Osteocyte (in vitro differentiated cells): ENCODE results near the gene AGXT. TPM values are rescaled to one million over a fixed set of nuclear protein-coding genes. Genes with fewer than 3 reads are reported as not detected.

ENCODE experiments used
- DNase-seq: peaks from one replicate; pipeline ENCODE4 v3.0.0; 2021; ENCODE audit warnings: mixed read lengths; ENCODE audit not compliant: unreplicated experiment; ENCODE audit errors: extremely low spot score
- H3K27ac Mint-ChIP-seq: one replicate; pipeline ENCODE4 v1.8.0; 2021; ENCODE audit warnings: mild to moderate bottlenecking, mixed read lengths; ENCODE audit not compliant: unreplicated experiment
- H3K27me3 Mint-ChIP-seq: one replicate; pipeline ENCODE4 v1.8.0; 2021; ENCODE audit warnings: mixed read lengths; ENCODE audit not compliant: unreplicated experiment
- H3K36me3 Mint-ChIP-seq: one replicate; pipeline ENCODE4 v1.8.0; 2021; ENCODE audit warnings: mixed read lengths; ENCODE audit not compliant: unreplicated experiment
- H3K4me1 Mint-ChIP-seq: one replicate; pipeline ENCODE4 v1.8.0; 2021; ENCODE audit warnings: mixed read lengths; ENCODE audit not compliant: unreplicated experiment
- H3K4me3 Mint-ChIP-seq: one replicate; pipeline ENCODE4 v1.8.0; 2021; ENCODE audit warnings: mild to moderate bottlenecking, moderate library complexity, mixed read lengths; ENCODE audit not compliant: unreplicated experiment
- H3K9me3 Mint-ChIP-seq: one replicate; pipeline ENCODE4 v1.8.0; 2021; ENCODE audit warnings: mixed read lengths; ENCODE audit not compliant: unreplicated experiment
- total RNA-seq: library from RNA; stranded (reverse); gene quantifications from 2 replicates; pipeline ENCODE4 v1.2.1, GENCODE V29; 2021
- TF ChIP-seq, protein P1 (sequence below): fragments of 200-600 bp; sonication (generic); IDR thresholded peaks from 2 replicates; pipeline ENCODE4 v1.5.0; 2021; ENCODE audit warnings: antibody characterized with exemption, mild to moderate bottlenecking, moderate library complexity

Gene AGXT
- total RNA-seq, 1 donor from 2014 or later, result not detected

DNA sequence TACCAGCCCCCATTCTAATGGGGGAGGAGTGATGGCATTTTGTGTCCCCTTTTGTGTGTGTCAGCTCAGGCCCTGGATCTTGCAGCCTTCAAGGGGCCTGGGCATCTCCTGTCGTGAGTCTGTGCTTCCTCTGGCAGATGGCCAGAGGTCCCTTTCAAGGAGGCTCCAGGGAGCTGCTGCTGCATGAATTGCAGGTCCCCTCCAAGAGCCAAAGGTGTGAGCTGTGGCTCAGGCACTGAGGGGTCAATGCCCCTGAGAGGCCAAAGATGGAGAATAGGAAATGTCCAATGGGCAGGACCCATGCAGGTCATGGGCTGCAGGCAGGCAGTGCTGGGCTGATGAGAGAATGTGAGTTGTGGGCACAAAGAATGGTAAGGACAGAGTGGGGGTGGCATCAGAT is 16.9 kb downstream of the AGXT start:
- H3K4me1 Mint-ChIP-seq, result no peaks in the 10 kb centered on the region
- no peak overlapping the region for H3K4me3 Mint-ChIP-seq
- TF ChIP-seq, protein P1, sequence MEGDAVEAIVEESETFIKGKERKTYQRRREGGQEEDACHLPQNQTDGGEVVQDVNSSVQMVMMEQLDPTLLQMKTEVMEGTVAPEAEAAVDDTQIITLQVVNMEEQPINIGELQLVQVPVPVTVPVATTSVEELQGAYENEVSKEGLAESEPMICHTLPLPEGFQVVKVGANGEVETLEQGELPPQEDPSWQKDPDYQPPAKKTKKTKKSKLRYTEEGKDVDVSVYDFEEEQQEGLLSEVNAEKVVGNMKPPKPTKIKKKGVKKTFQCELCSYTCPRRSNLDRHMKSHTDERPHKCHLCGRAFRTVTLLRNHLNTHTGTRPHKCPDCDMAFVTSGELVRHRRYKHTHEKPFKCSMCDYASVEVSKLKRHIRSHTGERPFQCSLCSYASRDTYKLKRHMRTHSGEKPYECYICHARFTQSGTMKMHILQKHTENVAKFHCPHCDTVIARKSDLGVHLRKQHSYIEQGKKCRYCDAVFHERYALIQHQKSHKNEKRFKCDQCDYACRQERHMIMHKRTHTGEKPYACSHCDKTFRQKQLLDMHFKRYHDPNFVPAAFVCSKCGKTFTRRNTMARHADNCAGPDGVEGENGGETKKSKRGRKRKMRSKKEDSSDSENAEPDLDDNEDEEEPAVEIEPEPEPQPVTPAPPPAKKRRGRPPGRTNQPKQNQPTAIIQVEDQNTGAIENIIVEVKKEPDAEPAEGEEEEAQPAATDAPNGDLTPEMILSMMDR, result no peak
- peaks cover 31% of the 10 kb centered on the region for H3K27me3 Mint-ChIP-seq
- DNase-seq, result no peak
- no peaks in the 10 kb centered on the region for H3K36me3 Mint-ChIP-seq
- no peaks in the 10 kb centered on the region for H3K9me3 Mint-ChIP-seq
- no peak overlapping the region for H3K27ac Mint-ChIP-seq

DNA sequence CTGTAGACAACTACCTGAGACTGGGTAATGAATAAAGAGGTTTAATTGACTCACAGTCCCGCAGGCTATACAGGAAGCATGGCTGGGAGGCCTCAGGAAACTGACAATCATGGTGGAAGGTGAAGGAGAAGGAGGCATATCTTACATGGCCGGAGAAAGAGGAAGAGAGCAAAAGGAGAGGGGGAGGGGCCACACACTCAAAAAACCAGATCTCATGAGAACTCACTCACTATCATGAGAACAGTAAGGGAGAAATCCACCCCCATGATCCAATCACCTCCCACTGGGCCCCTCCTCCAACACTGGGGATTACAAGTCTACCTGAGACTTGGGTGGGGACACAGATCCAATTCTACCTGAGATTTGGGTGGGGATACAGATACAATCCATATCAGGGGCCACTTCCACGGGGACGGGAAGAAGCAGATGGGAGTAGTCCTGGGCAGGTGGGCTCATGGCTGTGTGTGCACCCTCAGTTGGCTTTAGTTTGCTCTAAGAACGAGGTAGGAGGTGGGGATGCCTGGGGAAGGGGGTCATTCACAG is 17.5 kb downstream of the AGXT start:
- Mint-ChIP-seq H3K4me1 (no peaks in the 10 kb centered on the region), H3K36me3 (no peaks in the 10 kb centered on the region), H3K4me3 (no peak overlapping the region), H3K27ac (no peak overlapping the region), H3K27me3 (peaks cover 25% of the 10 kb centered on the region), H3K9me3 (no peaks in the 10 kb centered on the region)
- DNase-seq, result no peak
- TF ChIP-seq, protein P1, result no peak

DNA sequence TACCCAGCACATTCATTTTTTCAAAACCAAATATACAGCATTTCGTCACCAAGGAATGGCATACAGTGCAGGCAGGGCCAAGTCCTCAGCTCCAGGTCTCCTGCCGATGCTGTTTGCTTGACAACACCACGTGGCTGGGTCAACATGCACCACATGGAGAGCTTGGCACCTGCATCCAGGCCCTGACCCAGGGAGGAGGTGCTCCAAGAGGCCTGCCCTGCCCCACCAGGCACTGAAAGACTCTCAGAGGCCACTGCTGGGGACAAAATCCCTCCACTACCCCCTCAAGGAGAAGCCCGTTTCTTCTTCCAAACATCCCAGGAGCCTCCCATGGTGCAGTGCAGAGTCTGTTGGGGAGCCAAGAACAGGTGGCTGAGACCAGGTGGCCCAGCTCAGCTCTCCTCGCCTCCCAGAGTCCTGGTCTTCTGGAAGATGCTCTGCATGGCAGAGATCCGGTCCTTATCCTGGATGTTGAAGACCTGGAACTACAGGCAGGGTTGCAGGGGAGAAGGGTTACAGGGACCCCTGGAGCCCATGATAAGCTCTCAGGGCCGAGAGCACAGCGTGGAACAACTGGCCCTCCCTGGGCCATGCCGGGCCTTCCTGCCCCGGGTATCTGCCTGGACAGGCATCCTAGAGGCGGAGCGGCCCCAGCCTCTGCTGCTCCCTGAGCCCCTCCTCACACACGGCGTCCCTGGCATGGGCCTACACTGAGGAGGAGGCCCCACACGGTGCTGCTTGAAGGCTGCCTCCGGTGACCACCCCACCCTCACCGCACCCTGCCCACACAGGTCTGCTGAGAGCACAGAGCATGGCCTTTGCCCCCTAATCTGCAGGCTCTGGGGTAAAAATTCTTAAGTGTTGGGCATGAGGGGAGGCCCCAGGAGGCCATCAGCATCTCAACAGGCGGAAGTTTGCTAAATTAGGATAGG is 18.3 kb downstream of the AGXT start:
- DNase-seq, result no peak
- Mint-ChIP-seq H3K4me3 (no peak overlapping the region), H3K36me3 (no peaks in the 10 kb centered on the region), H3K4me1 (no peaks in the 10 kb centered on the region), H3K27me3 (peaks cover 21% of the 10 kb centered on the region), H3K9me3 (no peaks in the 10 kb centered on the region), H3K27ac (no peak overlapping the region)
- TF ChIP-seq, protein P1, result no peak

DNA sequence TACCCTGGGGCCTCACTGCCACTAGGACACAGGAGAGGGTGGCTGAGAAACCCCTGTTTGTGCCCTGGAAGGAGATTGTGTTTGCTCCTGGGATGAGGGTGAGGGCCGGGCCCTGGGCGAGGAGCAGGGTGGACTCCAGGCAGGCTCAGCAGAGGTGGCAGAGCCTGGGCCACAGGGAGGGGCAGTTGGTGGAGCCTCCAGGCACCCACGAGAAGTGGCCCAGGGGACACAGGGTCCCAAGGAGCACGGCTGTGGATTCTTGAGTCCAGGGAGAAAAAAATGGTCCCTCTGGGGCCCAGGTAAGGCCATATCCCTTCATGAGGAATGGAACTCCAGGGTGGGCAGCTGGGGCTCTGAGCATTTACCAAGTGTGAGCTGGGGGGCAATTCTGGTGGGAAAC is 19.0 kb downstream of the AGXT start:
- peaks cover 15% of the 10 kb centered on the region for H3K27me3 Mint-ChIP-seq
- H3K4me1 Mint-ChIP-seq, result no peaks in the 10 kb centered on the region
- no peak overlapping the region for H3K27ac Mint-ChIP-seq
- no peaks in the 10 kb centered on the region for H3K36me3 Mint-ChIP-seq
- TF ChIP-seq, protein P1, result no peak
- no peak for DNase-seq
- H3K4me3 Mint-ChIP-seq, result no peak overlapping the region
- H3K9me3 Mint-ChIP-seq, result no peaks in the 10 kb centered on the region

DNA sequence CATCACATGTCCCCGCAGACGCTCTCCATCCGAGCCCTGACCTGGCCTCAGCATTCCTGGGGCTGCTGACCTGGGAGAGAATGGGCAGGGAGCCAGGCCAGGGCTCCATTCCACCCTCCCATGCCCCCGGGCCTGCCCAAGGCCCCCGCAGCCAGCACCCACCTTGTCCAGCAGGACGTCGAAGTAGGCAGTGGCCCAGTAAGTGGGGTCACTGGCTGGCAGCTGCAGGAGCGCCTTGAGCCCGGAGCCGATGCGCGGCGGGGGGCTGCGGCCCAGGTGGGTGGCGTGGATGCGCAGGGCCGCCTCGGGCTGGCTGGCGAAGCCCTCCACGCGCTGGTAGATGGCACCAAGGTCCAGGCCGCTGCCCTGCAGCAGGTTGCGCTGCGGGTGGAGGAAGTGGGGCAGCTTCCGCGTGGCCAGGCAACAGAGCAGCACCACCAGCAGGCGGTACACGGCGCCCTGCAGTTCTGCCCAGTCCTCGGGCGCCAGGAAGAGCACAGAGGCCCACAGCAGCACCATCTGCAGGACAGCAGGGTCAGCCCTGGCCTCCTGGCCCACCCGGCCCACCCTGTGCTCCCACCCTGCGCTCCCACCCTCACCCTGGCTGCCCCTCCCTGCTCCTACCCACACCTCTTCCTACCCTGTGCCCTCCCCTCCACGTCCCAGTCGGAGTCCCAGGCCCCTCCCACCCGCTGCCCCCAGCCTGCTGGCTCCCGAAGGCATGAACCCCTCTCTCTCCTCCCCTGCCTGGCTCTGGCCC is 19.7 kb downstream of the AGXT start:
- Mint-ChIP-seq H3K27ac (no peak overlapping the region), H3K4me3 (no peak overlapping the region), H3K4me1 (no peaks in the 10 kb centered on the region), H3K36me3 (no peaks in the 10 kb centered on the region), H3K27me3 (peaks cover 8% of the 10 kb centered on the region), H3K9me3 (no peaks in the 10 kb centered on the region)
- DNase-seq, result no peak
- TF ChIP-seq, protein P1, result no peak
